Naive thymus-derived CD4-positive, alpha-beta T cell (primary cell): ENCODE measurements around the gene IL36A. TPM values are rescaled to one million over a fixed set of nuclear protein-coding genes. Genes with fewer than 3 reads are reported as not detected.

Experiments
- ATAC-seq: fragments of 150-1000 bp; cut with Tn5 transposase; 2 replicates; pipeline ENCODE4 v1.10.0; 2021; ENCODE audit warnings: mild to moderate bottlenecking, moderate library complexity
- CTCF ChIA-PET: fragments of 350-600 bp; sonication (Branson Sonifier 250); formaldehyde crosslinking; loops from one replicate; lab custom pipeline; 2021; ENCODE audit warnings: antibody characterized with exemption; lab: Charles Lee
- POLR2A ChIA-PET: fragments of 350-600 bp; sonication (Branson Sonifier 250); formaldehyde crosslinking; loops from one replicate; lab custom pipeline; 2021; ENCODE audit warnings: antibody characterized with exemption, inconsistent platforms; lab: Charles Lee
- DNase-seq, 9 donors: peaks; one replicate each; pipeline versions ENCODE4 v3.0.0 to v3.0.0-alpha.2; 2020 to 2022; ENCODE audit warnings: mixed read lengths in 1 of 9
- H3K27ac ChIP-seq: one replicate; pipeline ENCODE4 v1.7.0; 2013; ENCODE audit warnings: mild to moderate bottlenecking, low read depth, low read length, moderate library complexity
- H3K27me3 ChIP-seq, 2 donors: one replicate each; pipeline ENCODE4 v1.7.0; 2013; ENCODE audit warnings: low read length in 2 of 2, mild to moderate bottlenecking in 2 of 2, moderate library complexity in 2 of 2; ENCODE audit not compliant: control insufficient read depth in 2 of 2, insufficient read depth in 2 of 2
- H3K36me3 ChIP-seq, 3 experiments: 1 replicate in 2 of 3; 2 replicates in 1 of 3; pipeline ENCODE4 v1.7.0; 2013; ENCODE audit warnings: low read length in 3 of 3, mild to moderate bottlenecking in 3 of 3, moderate library complexity in 1 of 3; ENCODE audit not compliant: insufficient read depth in 3 of 3, control insufficient read depth in 2 of 3
- H3K4me1 ChIP-seq, 2 donors: one replicate each; pipeline ENCODE4 v1.7.0; 2013; ENCODE audit warnings: low read length in 2 of 2, mild to moderate bottlenecking in 2 of 2, moderate library complexity in 1 of 2; ENCODE audit not compliant: control insufficient read depth in 2 of 2, insufficient read depth in 2 of 2
- H3K4me3 ChIP-seq: 2 replicates; pipeline ENCODE4 v1.7.0; 2013; ENCODE audit warnings: mild to moderate bottlenecking, low read length
- H3K9me3 ChIP-seq, 3 experiments: 1 replicate in 2 of 3; 2 replicates in 1 of 3; pipeline ENCODE4 v1.7.0; 2013; ENCODE audit warnings: low read length in 3 of 3; ENCODE audit not compliant: control insufficient read depth in 2 of 3
- H3K27ac Mint-ChIP-seq, 9 donors: one replicate each; pipeline ENCODE4 v1.8.0; 2020 to 2022; ENCODE audit warnings: mixed read lengths in 9 of 9, mild to moderate bottlenecking in 8 of 9, moderate library complexity in 5 of 9, inconsistent platforms in 2 of 9
- H3K27me3 Mint-ChIP-seq, 5 donors: one replicate each; pipeline ENCODE4 v1.8.0; 2021 to 2022; ENCODE audit warnings: mixed read lengths in 5 of 5, mild to moderate bottlenecking in 1 of 5
- H3K36me3 Mint-ChIP-seq, 5 donors: one replicate each; pipeline ENCODE4 v1.8.0; 2020 to 2022; ENCODE audit warnings: mixed read lengths in 5 of 5, mild to moderate bottlenecking in 3 of 5, inconsistent platforms in 1 of 5
- H3K4me1 Mint-ChIP-seq, 7 donors: one replicate each; pipeline ENCODE4 v1.8.0; 2020 to 2022; ENCODE audit warnings: mixed read lengths in 7 of 7, mild to moderate bottlenecking in 3 of 7, inconsistent platforms in 1 of 7
- H3K4me3 Mint-ChIP-seq, 10 donors: one replicate each; pipeline ENCODE4 v1.8.0; 2020 to 2022; ENCODE audit warnings: mild to moderate bottlenecking in 10 of 10, mixed read lengths in 10 of 10, moderate library complexity in 6 of 10, inconsistent platforms in 2 of 10
- H3K9me3 Mint-ChIP-seq, 11 donors: one replicate each; pipeline ENCODE4 v1.8.0; 2020 to 2022; ENCODE audit warnings: mixed read lengths in 11 of 11, mild to moderate bottlenecking in 4 of 11, inconsistent platforms in 1 of 11, moderate library complexity in 1 of 11
- intact Hi-C, 2 donors: fragments of 100-400 bp; cut with micrococcal nuclease; formaldehyde crosslinking; loops; one replicate each; pipeline ENCODE4 v1.15.1; 2023
- polyA plus RNA-seq, 2 donors: library from polyadenylated mRNA; unstranded; fragments of 300-500 nt; fragmentation: Illumina TruSeq; gene quantifications; one replicate each; pipeline ENCODE4 v1.2.3, GENCODE V29; 2021
- total RNA-seq, 6 experiments: library from RNA in 5 of 6; stranded (reverse) in 5 of 6; gene quantifications; 1 replicate in 5 of 6; 2 replicates in 1 of 6; pipeline ENCODE4 v1.2.3 and lab custom pipeline; 2021 to 2026

IL36A gene
- total and polyA plus RNA-seq, 7 experiments from 2014 or later: 0.44 to 1.8 (median 1.5) TPM; not detected in 1

DNA sequence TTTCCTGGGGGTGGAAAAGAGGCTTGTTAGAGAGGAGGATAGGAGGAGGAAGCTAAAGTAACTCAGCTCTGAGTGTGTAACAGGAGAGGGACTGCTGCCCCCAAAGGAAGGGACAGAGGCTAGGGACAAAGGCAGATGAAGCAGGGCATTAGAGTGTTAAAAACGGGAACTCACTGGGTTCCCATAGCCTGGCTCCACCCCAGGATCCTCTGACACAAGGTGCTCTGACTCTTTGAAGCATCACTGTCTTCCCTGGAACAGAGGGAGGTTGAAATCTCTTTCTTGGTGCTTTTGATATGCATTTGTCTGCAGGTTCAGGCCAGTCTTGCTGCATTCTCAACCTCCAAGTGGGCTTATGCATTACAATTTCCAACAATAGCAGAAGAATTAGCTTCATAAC, 22.9 kb downstream of the IL36A start:
- Histone ChIP-seq H3K4me3 (no peak overlapping the region), H3K4me1 (no peaks in the 10 kb centered on the region), H3K27me3 (no peaks in the 10 kb centered on the region), H3K27ac (no peak overlapping the region), H3K36me3 (no peaks in the 10 kb centered on the region), H3K9me3 (no peaks in the 10 kb centered on the region)
- peaks cover 0 to 3% (median 0%) of the 10 kb centered on the region in 11 donors for H3K9me3 Mint-ChIP-seq
- no peaks in the 10 kb centered on the region for H3K36me3 Mint-ChIP-seq
- no peak overlapping the region for H3K27ac Mint-ChIP-seq
- CTCF ChIA-PET: no interaction called here
- peaks cover 0 to 66% (median 7%) of the 10 kb centered on the region in 5 donors for H3K27me3 Mint-ChIP-seq
- POLR2A ChIA-PET: interaction anchor here (1.3 kb wide), 1 partner anchor 40 kb away, joined by 4 read pairs; no protein-coding TSS in a partner anchor
- no peak for ATAC-seq
- no peak overlapping the region for H3K4me3 Mint-ChIP-seq
- H3K4me1 Mint-ChIP-seq: peaks cover 0 to 7% (median 0%) of the 10 kb centered on the region in 7 donors
- intact Hi-C loops: no loop called here
- DNase-seq: no peak

DNA sequence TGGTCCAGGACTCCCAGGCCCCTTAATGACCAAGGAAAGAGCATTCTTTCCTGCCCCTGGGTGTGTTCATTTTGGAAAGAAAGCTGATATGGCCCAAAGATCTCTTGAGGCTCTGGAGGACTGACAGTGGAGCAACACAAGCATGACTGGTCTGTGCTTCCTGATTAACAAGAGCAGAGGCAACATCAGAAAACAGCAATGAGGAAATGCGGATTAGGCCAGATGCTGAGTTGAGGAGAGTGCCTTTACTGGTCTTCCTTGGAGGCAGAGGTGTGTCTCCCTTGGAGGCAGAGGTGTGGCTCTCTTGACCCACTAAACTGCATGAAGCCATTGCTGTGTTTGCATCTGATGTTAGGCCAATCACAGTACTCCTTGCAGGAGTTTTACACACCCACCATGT, 27.5 kb downstream of the IL36A start:
- Histone ChIP-seq H3K27me3 (no peaks in the 10 kb centered on the region), H3K4me3 (no peak overlapping the region), H3K9me3 (no peaks in the 10 kb centered on the region), H3K27ac (no peak overlapping the region), H3K36me3 (no peaks in the 10 kb centered on the region), H3K4me1 (no peaks in the 10 kb centered on the region)
- DNase-seq (no peak), ATAC-seq (no peak)
- Mint-ChIP-seq H3K27me3 (peaks cover 0 to 47% (median 0%) of the 10 kb centered on the region in 5 donors), H3K4me1 (peaks cover 0 to 4% (median 0%) of the 10 kb centered on the region in 7 donors), H3K36me3 (peaks cover 0 to 4% (median 0%) of the 10 kb centered on the region in 5 donors), H3K9me3 (no peaks in the 10 kb centered on the region), H3K27ac (no peak overlapping the region), H3K4me3 (no peak overlapping the region)
- ChIA-PET POLR2A (no interaction called here), CTCF (no interaction called here)
- intact Hi-C loops: no loop called here

- peaks cover 0 to 4% (median 0%) of the 10 kb centered on the region in 7 donors for H3K4me1 Mint-ChIP-seq
- CTCF ChIA-PET: no interaction called here
- H3K36me3 ChIP-seq: no peaks in the 10 kb centered on the region
- H3K4me3 Mint-ChIP-seq: no peak overlapping the region
- no peaks in the 10 kb centered on the region for H3K9me3 Mint-ChIP-seq
- no peak overlapping the region for H3K27ac ChIP-seq
- H3K27ac Mint-ChIP-seq: no peak overlapping the region
- no peak for DNase-seq
- no peaks in the 10 kb centered on the region for H3K9me3 ChIP-seq
- no peaks in the 10 kb centered on the region for H3K4me1 ChIP-seq
- no peak for ATAC-seq
- no peak overlapping the region for H3K4me3 ChIP-seq
- H3K27me3 ChIP-seq: no peaks in the 10 kb centered on the region
- POLR2A ChIA-PET: no interaction called here
- peaks cover 0 to 43% (median 4%) of the 10 kb centered on the region in 5 donors for H3K27me3 Mint-ChIP-seq
- intact Hi-C loops: no loop called here
- H3K36me3 Mint-ChIP-seq: peaks cover 0 to 4% (median 0%) of the 10 kb centered on the region in 5 donors
Measured at GRCh38 chr2:113034016-113034415, 28.8 kb downstream of the IL36A start.

GRCh38 chr2:113036763-113037162, 31.5 kb downstream of the IL36A start:
- Histone ChIP-seq H3K27ac (no peak overlapping the region), H3K4me3 (no peak overlapping the region), H3K9me3 (no peaks in the 10 kb centered on the region), H3K27me3 (no peaks in the 10 kb centered on the region), H3K4me1 (no peaks in the 10 kb centered on the region), H3K36me3 (no peaks in the 10 kb centered on the region)
- intact Hi-C loops: no loop called here
- ATAC-seq (no peak), DNase-seq (no peak)
- Mint-ChIP-seq H3K27me3 (peaks cover 0 to 40% (median 2%) of the 10 kb centered on the region in 5 donors), H3K27ac (no peak overlapping the region), H3K9me3 (no peaks in the 10 kb centered on the region), H3K4me1 (peaks cover 0 to 5% (median 0%) of the 10 kb centered on the region in 7 donors), H3K4me3 (no peak overlapping the region), H3K36me3 (peaks cover 0 to 4% (median 0%) of the 10 kb centered on the region in 5 donors)
- ChIA-PET POLR2A (no interaction called here), CTCF (interaction anchor here (1.3 kb wide), 1 partner anchor 101 kb away, joined by 3 read pairs; no protein-coding TSS in a partner anchor)

DNA sequence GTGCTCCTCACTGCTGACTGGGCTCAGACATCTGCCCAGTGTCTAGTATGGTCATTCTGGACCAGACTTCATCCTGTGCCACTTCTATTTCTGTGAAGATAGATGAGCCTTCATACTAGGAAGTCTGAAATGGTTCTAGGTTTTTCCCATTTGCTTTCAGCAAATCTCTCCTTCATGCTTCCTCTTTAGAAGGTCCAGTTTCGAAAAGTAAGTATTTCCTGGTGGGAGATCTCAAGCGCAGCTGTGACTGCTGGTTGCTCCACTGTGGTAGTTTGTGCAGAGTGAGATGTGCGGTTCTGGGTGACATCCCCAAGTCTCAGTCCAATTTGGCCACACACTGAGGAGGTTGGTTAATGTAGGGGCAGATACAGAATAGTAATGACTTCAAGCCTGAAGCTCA, 33.0 kb downstream of the IL36A start:
- Mint-ChIP-seq H3K4me3 (no peak overlapping the region), H3K4me1 (peaks cover 0 to 4% (median 0%) of the 10 kb centered on the region in 7 donors), H3K36me3 (peaks cover 0 to 4% (median 0%) of the 10 kb centered on the region in 5 donors), H3K27ac (no peak overlapping the region), H3K9me3 (no peaks in the 10 kb centered on the region), H3K27me3 (peaks cover 0 to 43% (median 4%) of the 10 kb centered on the region in 5 donors)
- intact Hi-C loops: no loop called here
- Histone ChIP-seq H3K27ac (no peak overlapping the region), H3K4me1 (no peaks in the 10 kb centered on the region), H3K36me3 (no peaks in the 10 kb centered on the region), H3K27me3 (no peaks in the 10 kb centered on the region), H3K9me3 (no peaks in the 10 kb centered on the region), H3K4me3 (no peak overlapping the region)
- CTCF ChIA-PET: no interaction called here
- ATAC-seq: no peak
- POLR2A ChIA-PET: interaction anchor here (0.6 kb wide), 1 partner anchor 22 kb away, joined by 3 read pairs; no protein-coding TSS in a partner anchor
- no peak for DNase-seq

DNA sequence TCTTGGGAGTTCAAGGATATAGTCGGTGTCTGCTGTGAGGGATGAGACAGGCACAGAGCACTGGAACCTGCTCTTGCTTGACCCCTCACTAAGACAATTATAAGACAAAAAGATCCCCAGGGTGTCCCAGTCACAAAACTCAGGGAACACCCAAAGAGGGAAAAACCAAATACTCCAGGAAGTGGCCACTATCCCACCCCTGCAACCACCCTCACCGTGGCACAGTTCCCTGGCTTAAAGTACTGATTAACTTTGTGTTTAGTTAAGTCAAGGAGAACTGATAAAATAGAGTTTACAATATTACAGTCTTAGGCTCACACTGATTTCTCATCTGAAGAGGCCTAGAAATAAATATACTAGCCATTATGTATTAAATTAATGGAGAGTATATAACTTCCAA, 33.9 kb downstream of the IL36A start:
- Histone ChIP-seq H3K36me3 (no peaks in the 10 kb centered on the region), H3K9me3 (no peaks in the 10 kb centered on the region), H3K27ac (no peak overlapping the region), H3K4me3 (no peak overlapping the region), H3K4me1 (no peaks in the 10 kb centered on the region), H3K27me3 (no peaks in the 10 kb centered on the region)
- DNase-seq (no peak), ATAC-seq (no peak)
- H3K9me3 Mint-ChIP-seq: no peaks in the 10 kb centered on the region
- intact Hi-C loops: no loop called here
- no peak overlapping the region for H3K4me3 Mint-ChIP-seq
- peaks cover 0 to 45% (median 4%) of the 10 kb centered on the region in 5 donors for H3K27me3 Mint-ChIP-seq
- peaks cover 0 to 4% (median 0%) of the 10 kb centered on the region in 7 donors for H3K4me1 Mint-ChIP-seq
- CTCF ChIA-PET: no interaction called here
- POLR2A ChIA-PET: no interaction called here
- H3K27ac Mint-ChIP-seq: peak overlapping the region in 1 of 9 donors; percentile 55
- H3K36me3 Mint-ChIP-seq: peaks cover 0 to 4% (median 0%) of the 10 kb centered on the region in 5 donors

DNA sequence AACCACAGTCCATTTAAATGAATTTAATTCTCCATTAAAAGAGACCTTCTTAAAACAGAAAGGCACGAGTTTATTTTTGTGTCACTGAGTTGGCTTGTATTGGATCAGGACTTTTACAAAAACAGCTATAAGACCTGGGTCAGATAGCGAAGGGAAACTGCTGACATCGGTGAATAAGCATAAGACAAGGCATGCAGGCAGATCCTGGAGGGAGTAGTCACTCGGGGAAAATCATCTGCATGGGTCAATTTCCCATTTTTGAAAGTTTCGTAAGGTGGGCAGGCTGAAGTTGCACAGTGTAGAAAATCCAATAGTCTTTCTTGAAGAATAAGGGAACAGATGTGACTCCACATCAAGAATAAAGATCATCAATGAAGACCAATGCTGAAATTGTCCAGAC, 34.5 kb downstream of the IL36A start:
- H3K4me1 Mint-ChIP-seq: peaks cover 0 to 4% (median 0%) of the 10 kb centered on the region in 7 donors
- ChIA-PET POLR2A (no interaction called here), CTCF (no interaction called here)
- ATAC-seq (no peak), DNase-seq (no peak)
- Histone ChIP-seq H3K27me3 (no peaks in the 10 kb centered on the region), H3K4me3 (no peak overlapping the region), H3K36me3 (no peaks in the 10 kb centered on the region), H3K4me1 (no peaks in the 10 kb centered on the region), H3K9me3 (no peaks in the 10 kb centered on the region), H3K27ac (no peak overlapping the region)
- no peaks in the 10 kb centered on the region for H3K9me3 Mint-ChIP-seq
- peaks cover 0 to 4% (median 0%) of the 10 kb centered on the region in 5 donors for H3K36me3 Mint-ChIP-seq
- intact Hi-C loops: no loop called here
- peak overlapping the region in 1 of 9 donors; percentile 55 for H3K27ac Mint-ChIP-seq
- peaks cover 0 to 44% (median 4%) of the 10 kb centered on the region in 5 donors for H3K27me3 Mint-ChIP-seq
- no peak overlapping the region for H3K4me3 Mint-ChIP-seq
